HG03175 (cell line): ENCODE results near the gene VSIG10L.

Experiments
- ATAC-seq: cut with Tn5 transposase; IDR thresholded peaks from one replicate; pipeline ENCODE4 v1.9.1; 2021; ENCODE audit warnings: mild to moderate bottlenecking, moderate library complexity; ENCODE audit not compliant: unreplicated experiment

The VSIG10L gene

GRCh38 chr19:51341976-51342580 is at the start of gene VSIG10L:
Gene VSIG10L, minus strand, starts transcription at chr19:51342139. Its CDS starts 15 bp downstream, at chr19:51342124.
- no peak for ATAC-seq

GRCh38 chr19:51391073-51391611 is 49.2 kb upstream of the VSIG10L start:
- ATAC-seq, result no peak

- ATAC-seq, result no peak
These were observed 47.2 kb upstream of the VSIG10L start for GRCh38 chr19:51389143-51389542.

- ATAC-seq, result no peak
These were observed 46.0 kb upstream of the VSIG10L start, which contains the start of gene LIM2 for GRCh38 chr19:51387924-51388389. Gene LIM2, minus strand, starts transcription at chr19:51387974. Its CDS starts 531 bp downstream, at chr19:51387443.

GRCh38 chr19:51386882-51387520 is 45.1 kb upstream of the VSIG10L start:
- ATAC-seq, result no peak

GRCh38 chr19:51382004-51382403 is 40.1 kb upstream of the VSIG10L start:
- ATAC-seq, result no peak

GRCh38 chr19:51380379-51380778 is 38.4 kb upstream of the VSIG10L start:
- no peak for ATAC-seq

GRCh38 chr19:51377422-51377821 is 35.5 kb upstream of the VSIG10L start:
- no peak for ATAC-seq

- no peak for ATAC-seq
These were observed 33.7 kb upstream of the VSIG10L start for GRCh38 chr19:51375504-51376221.

GRCh38 chr19:51372649-51373504 is 30.9 kb upstream of the VSIG10L start, which contains the start of gene NKG7:
Gene NKG7, minus strand, starts transcription at chr19:51372654. Its CDS starts 119 bp downstream, at chr19:51372535.
- ATAC-seq, result no peak

GRCh38 chr19:51372021-51372648 is 30.2 kb upstream of the VSIG10L start:
- ATAC-seq, result no peak

GRCh38 chr19:51371186-51371690 is 29.3 kb upstream of the VSIG10L start:
- ATAC-seq, result no peak

- no peak for ATAC-seq
These were observed 28.3 kb upstream of the VSIG10L start for GRCh38 chr19:51370230-51370629.

- ATAC-seq, result no peak
These were observed 26.7 kb upstream of the VSIG10L start, which contains the start of gene CLDND2 for GRCh38 chr19:51368366-51369282. Gene CLDND2, minus strand, starts transcription at chr19:51369003. Its CDS starts 426 bp downstream, at chr19:51368577.

- peak; percentile 74 for ATAC-seq
These were observed 25.8 kb upstream of the VSIG10L start for GRCh38 chr19:51367565-51368365.

- no peak for ATAC-seq
These were observed 25.3 kb upstream of the VSIG10L start for GRCh38 chr19:51367255-51367564.

GRCh38 chr19:51366389-51367254 is 24.7 kb upstream of the VSIG10L start:
- peak; percentile 60 for ATAC-seq
